Mesothelial cell of epicardium (in vitro differentiated cells): Measurements from ENCODE around the gene TFAP2B. TPM values are rescaled to one million over a fixed set of nuclear protein-coding genes. Genes with fewer than 3 reads are reported as not detected.
A peak's percentile ranks its signal among the peaks of the same experiment; 100 is the strongest.

Experiments
- DNase-seq, 2 experiments: peaks; one replicate each; pipeline ENCODE4 v3.0.0; 2021; ENCODE audit warnings: low spot score in 2 of 2; ENCODE audit not compliant: unreplicated experiment in 2 of 2
- H3K27ac Mint-ChIP-seq: 2 replicates; pipeline ENCODE4 v1.8.0; 2021; ENCODE audit warnings: mixed read lengths
- H3K27me3 Mint-ChIP-seq: 2 replicates; pipeline ENCODE4 v1.8.0; 2021; ENCODE audit warnings: low read depth, mixed read lengths
- H3K36me3 Mint-ChIP-seq: 2 replicates; pipeline ENCODE4 v1.8.0; 2021; ENCODE audit warnings: mixed read lengths
- H3K4me1 Mint-ChIP-seq: 2 replicates; pipeline ENCODE4 v1.8.0; 2021; ENCODE audit warnings: mixed read lengths
- H3K4me3 Mint-ChIP-seq: 2 replicates; pipeline ENCODE4 v1.8.0; 2021; ENCODE audit warnings: mild to moderate bottlenecking, moderate library complexity, mixed read lengths
- H3K9me3 Mint-ChIP-seq: 2 replicates; pipeline ENCODE4 v1.8.0; 2021; ENCODE audit warnings: mixed read lengths
- CTCF ChIP-seq: fragments of 200-600 bp; sonication (generic); IDR thresholded peaks from one replicate; pipeline ENCODE4 v1.5.0; 2021; ENCODE audit warnings: antibody characterized with exemption; ENCODE audit not compliant: unreplicated experiment
- total RNA-seq: library from RNA; stranded (reverse); gene quantifications from 3 replicates; pipeline ENCODE4 v1.2.1, GENCODE V29; 2021

The TFAP2B gene
- total RNA-seq, 1 donor from 2014 or later = 4.9 TPM

GRCh38 chr6:50819904-50820868 is 1.5 kb downstream of the TFAP2B start:
- Mint-ChIP-seq H3K4me3 (peak overlapping the region; percentile 80), H3K9me3 (no peaks in the 10 kb centered on the region), H3K4me1 (peaks cover 47% of the 10 kb centered on the region)

GRCh38 chr6:50820869-50821264 is 2.2 kb downstream of the TFAP2B start:
- no peak for TF ChIP-seq CTCF
- no peaks in the 10 kb centered on the region for H3K36me3 Mint-ChIP-seq
- peaks cover 53% of the 10 kb centered on the region for H3K4me1 Mint-ChIP-seq
- H3K27me3 Mint-ChIP-seq = peaks cover 90% of the 10 kb centered on the region
- no peaks in the 10 kb centered on the region for H3K9me3 Mint-ChIP-seq
- H3K4me3 Mint-ChIP-seq = peak overlapping the region; percentile 80
- peak overlapping the region; percentile 92 for H3K27ac Mint-ChIP-seq
- DNase-seq = no peak

More at GRCh38 chr6:50819904-50820868, 1.5 kb downstream of the TFAP2B start:
- Mint-ChIP-seq H3K27me3 (peaks cover 85% of the 10 kb centered on the region), H3K27ac (peak overlapping the region; percentile 92), H3K36me3 (no peaks in the 10 kb centered on the region)
- no peak for TF ChIP-seq CTCF
- no peak for DNase-seq

GRCh38 chr6:50821441-50822077 is 2.9 kb downstream of the TFAP2B start:
- Mint-ChIP-seq H3K4me3 (peak overlapping the region; percentile 80), H3K4me1 (peaks cover 57% of the 10 kb centered on the region), H3K27me3 (peaks cover 94% of the 10 kb centered on the region), H3K27ac (peak overlapping the region; percentile 92), H3K36me3 (no peaks in the 10 kb centered on the region), H3K9me3 (no peaks in the 10 kb centered on the region)
- no peak for TF ChIP-seq CTCF
- no peak for DNase-seq

DNA sequence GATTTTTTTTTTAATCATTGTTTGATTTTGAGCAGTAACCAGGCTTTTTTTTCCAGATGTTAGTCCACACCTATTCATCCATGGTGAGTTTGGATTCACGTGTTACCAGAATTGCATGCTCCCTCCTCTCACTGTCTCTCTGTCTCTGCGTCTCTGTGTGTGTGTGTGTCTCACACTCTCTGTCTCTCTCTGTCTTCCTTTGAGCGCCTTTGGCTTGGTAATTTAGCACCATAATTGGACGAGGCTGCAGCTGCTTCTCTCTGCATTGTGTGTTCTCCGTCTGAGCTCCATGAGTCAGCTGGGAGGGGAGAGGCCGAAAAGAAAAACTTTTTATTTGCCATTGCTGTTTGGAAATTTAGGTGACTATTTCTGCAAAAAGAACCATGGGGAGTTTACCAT is 3.4 kb downstream of the TFAP2B start:
- no peak for DNase-seq
- H3K36me3 Mint-ChIP-seq = no peaks in the 10 kb centered on the region
- H3K27me3 Mint-ChIP-seq = peaks cover 94% of the 10 kb centered on the region
- peak overlapping the region; percentile 80 for H3K4me3 Mint-ChIP-seq
- H3K27ac Mint-ChIP-seq = peak overlapping the region; percentile 77
- peaks cover 60% of the 10 kb centered on the region for H3K4me1 Mint-ChIP-seq
- H3K9me3 Mint-ChIP-seq = no peaks in the 10 kb centered on the region
- no peak for TF ChIP-seq CTCF

- Mint-ChIP-seq H3K27ac (peak overlapping the region; percentile 88), H3K27me3 (peaks cover 92% of the 10 kb centered on the region), H3K9me3 (no peaks in the 10 kb centered on the region), H3K4me1 (peaks cover 66% of the 10 kb centered on the region), H3K36me3 (no peaks in the 10 kb centered on the region), H3K4me3 (peak overlapping the region; percentile 80)
- no peak for TF ChIP-seq CTCF
- DNase-seq = no peak
Observed at GRCh38 chr6:50823094-50823920, 4.6 kb downstream of the TFAP2B start.
